Superior temporal gyrus (tissue), 1 donor: Measurements from ENCODE around the gene IFITM1.
"Not testable (repeated sequence)": the region's sequence is repeated elsewhere in the genome, so short reads cannot be mapped to it uniquely, and the experiment has no call there.

Source experiments
- DNase-seq: peaks from one replicate; pipeline ENCODE4 v3.0.0-alpha.2; 2016; ENCODE audit errors: extremely low spot score

IFITM1 gene

GRCh38 chr11:308740-309665, 4.8 kb upstream of the IFITM1 start:
- DNase-seq, result not testable (repeated sequence)

- DNase-seq, result not testable (repeated sequence)
Measured at GRCh38 chr11:309979-310572, 3.8 kb upstream of the IFITM1 start.

GRCh38 chr11:311013-311748, 2.7 kb upstream of the IFITM1 start:
- DNase-seq, result not testable (repeated sequence)

DNA sequence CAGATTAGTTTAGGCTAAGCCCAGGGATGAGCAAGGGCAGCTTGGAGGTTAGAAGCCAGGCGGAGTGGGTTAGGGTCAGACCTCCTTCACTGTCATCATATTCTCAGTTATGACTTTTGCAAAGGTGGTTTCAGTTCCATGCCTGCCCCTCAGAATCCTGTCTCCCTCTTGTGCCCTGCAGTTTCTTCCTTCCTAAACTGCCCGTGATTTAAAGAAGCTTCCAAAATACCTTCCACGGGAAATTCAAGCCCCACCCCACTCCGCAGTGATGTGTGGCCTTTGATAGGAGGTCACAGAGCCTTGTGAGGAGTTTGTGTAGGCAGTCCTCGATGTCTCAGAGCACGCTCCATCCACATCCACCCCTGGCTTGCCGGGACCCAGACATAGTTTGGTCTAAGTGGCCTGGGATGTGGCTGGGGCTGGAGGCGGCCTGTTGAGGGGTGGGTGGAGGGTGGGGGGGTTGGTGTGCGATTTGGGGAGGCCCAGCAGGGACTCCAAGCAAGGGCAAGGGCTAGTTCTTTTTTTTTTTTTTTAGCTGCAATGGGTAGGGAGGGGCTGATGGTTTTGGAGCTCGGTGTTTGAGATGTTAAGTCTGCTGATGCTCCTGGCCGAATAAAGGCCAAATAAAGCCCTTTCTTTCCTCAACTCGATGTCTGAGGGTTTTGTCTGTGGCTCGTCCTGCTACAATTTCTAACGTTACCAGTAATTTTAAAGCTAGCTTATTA, 1.6 kb upstream of the IFITM1 start:
- DNase-seq, result no peak

- no peak for DNase-seq
Measured at GRCh38 chr11:313304-313786, 495 bp upstream of the IFITM1 start.

DNA sequence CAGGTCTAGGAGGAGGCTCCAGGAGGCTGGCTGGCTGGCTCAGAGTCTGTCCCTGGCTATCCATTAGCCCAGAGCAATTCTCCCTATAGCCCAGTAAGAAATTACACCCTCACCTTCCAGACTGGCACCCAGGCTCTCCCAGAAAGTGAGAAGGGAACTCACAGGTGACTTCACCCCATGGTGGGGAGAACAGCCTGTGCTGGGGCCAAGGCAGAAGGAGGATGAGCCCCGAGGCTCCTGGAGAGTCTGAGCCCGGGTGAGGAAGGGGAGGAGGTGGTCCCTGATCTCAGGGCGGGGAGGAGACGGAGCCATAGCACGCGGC, 675 bp downstream of the IFITM1 start:
- not testable (repeated sequence) for DNase-seq

- DNase-seq, result no peak
Measured at GRCh38 chr11:315051-315481, 1.2 kb downstream of the IFITM1 start.

- DNase-seq, result no peak
Measured at GRCh38 chr11:315516-315994, 1.7 kb downstream of the IFITM1 start.

DNA sequence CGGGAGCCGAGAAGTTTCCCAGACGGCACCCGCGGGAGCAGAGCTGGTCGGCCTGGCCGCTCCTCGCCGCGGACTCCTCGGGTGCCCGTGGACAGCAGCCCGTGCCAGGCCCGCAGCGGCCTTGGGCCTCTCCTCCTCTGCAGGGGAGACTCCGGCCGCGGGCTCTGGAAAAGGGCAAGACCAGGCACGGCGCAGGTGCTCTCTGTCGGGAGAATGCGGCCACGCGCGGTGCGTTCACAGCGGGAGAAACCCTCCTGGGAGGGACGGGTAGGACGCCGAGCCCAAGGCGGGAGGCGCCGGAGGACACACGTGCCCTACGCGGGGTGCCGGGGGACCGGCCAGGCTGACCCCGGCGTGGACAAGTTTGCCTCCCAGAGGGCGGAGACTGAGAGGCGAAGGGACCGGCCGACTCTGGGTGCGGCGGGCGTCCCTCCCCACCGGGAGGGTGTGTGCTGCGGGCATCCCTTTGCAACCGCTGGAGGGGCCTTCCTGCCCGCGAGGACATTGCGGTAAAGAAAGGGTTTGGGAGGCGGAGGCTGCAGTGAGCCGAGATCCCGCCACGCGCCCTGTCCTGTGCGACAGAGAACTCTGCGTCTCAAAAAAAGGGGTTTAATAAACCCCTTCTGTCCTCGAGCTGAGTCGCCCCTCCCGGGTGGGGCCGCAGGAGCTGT, 2.3 kb downstream of the IFITM1 start:
- DNase-seq, result no peak

DNA sequence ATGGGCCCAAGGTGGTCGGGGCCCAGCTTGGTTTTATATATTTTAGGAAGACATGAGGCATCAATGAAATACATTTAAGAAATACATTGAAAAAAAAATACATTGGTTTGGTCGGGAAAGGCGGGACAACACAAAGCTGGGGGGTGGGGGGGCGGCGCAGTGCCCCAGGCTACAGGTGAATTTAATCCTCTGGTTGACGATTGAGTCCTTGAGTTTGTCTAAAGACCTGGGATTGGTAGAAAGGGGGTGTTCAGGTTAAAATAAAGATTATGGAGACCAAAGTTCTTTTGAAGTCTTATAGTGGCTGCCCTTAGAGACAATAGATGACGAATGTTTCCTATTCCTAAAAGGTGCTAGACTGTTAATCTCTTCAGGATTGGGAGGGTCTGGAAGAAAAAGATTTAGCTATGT, 3.1 kb downstream of the IFITM1 start:
- DNase-seq, result no peak

GRCh38 chr11:317668-318404, 4.0 kb downstream of the IFITM1 start:
- not testable (repeated sequence) for DNase-seq

GRCh38 chr11:318405-319120, 4.7 kb downstream of the IFITM1 start:
- DNase-seq, result not testable (repeated sequence)

- DNase-seq, result not testable (repeated sequence)
Measured at GRCh38 chr11:319121-319887, 5.5 kb downstream of the IFITM1 start.

GRCh38 chr11:319888-320273, 6.0 kb downstream of the IFITM1 start:
- not testable (repeated sequence) for DNase-seq

DNA sequence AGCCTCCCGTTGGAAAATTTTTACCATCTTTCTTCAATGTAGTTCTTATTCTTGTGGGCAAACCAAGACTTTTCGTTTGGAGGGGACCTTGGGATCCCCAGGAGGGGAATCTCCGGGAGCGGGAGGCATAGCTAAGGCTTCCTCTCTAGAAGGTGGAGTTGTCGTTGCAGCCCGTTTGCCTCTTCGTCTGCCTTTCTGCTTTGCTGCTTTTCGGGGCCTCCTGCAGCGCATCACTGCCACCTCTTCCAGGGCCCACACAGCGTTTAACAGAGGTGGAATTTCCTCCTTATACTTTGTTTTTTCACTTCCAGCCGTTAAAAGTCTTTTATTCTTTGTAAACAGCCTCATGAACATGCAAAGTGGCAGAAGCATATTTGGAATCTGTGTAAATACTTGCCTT, 10.3 kb downstream of the IFITM1 start:
- DNase-seq, result no peak

- DNase-seq, result not testable (repeated sequence)
Measured at GRCh38 chr11:324593-325517, 11.0 kb downstream of the IFITM1 start.

- no peak for DNase-seq
Measured at GRCh38 chr11:325796-326591, 12.2 kb downstream of the IFITM1 start.
